ENCODE results near the gene DDX6.
"Not testable (repeated sequence)": the region's sequence is repeated elsewhere in the genome, so short reads cannot be mapped to it uniquely, and the experiment has no call there.

DDX6 gene

DNA sequence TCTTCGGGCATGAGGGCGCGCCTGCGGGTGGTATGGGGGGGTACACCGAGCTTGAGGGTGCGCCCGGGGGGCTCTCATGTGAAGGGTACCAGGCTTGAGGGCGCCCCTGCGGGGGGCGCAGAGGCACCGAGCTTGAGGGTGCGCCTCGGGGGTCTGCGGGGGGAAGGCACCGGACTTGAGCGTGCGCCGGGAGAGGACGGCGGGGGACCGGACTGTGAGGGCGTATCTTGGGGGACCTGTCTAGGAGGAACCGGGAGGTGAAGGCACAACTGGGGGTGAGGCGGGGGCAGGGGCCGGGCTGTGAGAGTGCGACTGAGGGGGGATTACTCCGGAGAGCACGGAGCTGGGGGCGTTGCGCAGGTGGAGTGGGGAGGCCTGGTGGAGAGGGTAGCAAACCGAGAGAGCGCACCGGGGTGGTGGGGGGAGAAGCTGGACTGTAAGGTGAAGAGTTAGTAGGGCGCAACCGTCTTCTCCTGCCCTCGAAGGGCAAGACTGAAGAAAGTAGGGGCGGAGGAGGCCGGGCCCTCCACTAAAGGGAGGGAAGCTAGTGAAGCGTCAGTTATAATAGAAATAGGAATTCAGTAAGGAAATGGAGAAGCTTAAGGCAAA, 1.1 kb upstream of the DDX6 start:
- peak; percentile 18 for DNase-seq

DNA sequence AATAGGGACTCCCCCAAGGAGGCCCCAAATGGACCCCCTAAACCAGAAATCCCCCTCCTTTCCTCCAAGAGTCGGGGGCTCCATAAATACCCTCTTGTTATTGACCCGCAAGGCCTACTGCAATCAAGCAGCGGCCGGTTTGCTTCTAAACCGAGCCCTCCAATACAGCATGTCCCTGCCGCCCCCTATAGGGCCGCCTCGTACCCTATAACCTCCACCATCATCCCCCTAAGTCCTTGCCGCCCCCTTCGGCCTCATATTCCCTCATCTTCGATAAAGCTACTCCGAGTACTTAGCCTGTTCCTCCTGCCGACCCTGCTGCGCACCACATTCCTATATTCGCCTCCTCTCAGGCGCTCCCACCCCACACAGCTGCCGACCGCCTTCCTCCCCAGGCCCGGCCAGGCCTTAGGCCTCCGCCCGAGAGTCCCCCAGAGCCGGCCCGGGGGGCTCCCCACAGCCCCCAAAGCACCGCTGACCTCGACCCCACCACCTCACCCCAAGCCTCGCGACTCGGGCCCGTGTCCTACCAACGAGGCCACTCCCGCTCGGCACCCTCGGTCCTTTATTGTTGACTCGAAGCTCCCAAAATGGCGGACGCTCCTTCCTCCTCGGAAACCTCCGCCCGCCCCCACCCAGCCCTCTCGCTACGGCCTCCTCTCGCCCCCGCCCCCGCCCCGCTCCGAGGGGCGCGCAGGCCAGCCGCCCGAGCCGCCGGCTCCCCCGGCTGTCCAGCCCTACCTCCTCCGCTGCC, 430 bp downstream of the DDX6 start:
- peak; percentile 66 for DNase-seq

DNA sequence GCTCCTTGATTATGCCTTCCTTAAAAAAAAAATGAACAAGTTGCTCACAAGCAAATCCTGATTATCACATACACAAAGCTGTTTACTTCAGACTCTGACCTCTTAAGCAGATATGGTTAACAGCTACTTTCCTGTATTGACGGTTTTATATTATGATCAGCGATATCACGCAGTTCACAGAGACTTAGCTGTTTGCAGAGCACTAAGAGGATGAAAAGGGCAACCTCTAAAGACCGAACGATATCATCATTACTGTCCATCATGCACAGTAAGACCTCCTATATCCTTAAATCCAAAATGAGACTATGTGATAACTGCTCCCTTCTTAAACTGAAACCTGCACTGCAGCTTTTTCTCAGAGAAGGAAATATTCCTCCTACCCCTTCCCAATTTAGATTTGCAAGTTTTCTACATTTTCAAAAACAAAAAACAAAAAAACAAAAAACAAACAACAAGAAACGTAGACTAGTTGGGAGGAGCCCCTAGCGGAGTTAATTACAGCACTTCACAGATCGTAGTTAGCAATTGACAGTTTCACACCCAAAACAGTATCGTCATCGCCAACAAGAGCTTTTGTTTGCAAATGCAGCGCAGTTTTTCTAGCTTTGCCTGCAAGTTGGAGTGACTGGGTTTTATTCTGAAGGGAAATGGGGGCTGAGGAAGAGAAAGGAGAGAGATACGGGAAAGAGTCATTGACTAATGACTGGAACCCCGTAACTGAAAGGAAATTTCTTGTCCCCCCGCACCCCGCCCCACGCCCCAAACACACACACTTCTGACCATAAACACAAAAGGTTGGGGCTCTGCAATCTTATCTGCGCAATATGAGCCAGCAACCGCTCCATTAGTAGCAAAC, 1.2 kb downstream of the DDX6 start:
- DNase-seq: peak; percentile 11

DNA sequence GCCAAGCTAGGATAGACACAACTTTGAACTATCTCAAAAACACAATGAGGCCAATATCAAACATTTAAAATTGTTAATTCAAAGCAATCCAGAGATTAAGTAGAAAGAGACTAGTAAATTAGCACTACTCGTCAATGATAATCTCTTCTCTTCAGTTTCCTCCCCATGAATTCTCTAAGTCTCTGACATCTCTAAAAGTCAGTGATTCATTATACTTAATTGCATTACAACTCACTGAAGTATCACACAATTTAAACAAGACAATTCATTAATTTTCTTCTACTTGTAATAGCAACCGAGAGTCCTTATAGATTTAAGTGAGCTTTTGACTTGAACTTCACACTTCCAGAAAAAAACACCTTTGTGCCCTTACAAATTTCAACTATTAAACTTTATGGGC, 4.3 kb downstream of the DDX6 start:
- DNase-seq: no peak

DNA sequence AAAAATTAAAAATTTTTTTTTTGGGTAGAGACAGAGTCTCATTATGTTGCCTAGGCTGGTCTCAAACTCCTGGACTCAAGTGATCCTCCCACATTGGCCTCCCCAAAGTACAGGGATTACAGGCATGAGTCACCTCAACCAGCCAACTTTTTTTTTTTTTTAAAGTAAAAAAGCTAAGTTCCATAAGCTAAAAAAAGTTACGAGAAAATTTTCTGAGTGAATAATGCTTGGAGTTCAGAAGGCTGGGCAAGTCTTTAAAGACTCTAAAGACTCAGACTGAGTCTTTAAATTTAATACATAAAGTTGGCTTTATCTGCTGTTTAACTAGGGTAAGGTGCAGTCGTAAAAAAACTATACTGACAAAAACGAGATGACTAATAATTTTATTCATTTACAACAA, 5.6 kb downstream of the DDX6 start:
- peak; percentile 58 for DNase-seq

DNA sequence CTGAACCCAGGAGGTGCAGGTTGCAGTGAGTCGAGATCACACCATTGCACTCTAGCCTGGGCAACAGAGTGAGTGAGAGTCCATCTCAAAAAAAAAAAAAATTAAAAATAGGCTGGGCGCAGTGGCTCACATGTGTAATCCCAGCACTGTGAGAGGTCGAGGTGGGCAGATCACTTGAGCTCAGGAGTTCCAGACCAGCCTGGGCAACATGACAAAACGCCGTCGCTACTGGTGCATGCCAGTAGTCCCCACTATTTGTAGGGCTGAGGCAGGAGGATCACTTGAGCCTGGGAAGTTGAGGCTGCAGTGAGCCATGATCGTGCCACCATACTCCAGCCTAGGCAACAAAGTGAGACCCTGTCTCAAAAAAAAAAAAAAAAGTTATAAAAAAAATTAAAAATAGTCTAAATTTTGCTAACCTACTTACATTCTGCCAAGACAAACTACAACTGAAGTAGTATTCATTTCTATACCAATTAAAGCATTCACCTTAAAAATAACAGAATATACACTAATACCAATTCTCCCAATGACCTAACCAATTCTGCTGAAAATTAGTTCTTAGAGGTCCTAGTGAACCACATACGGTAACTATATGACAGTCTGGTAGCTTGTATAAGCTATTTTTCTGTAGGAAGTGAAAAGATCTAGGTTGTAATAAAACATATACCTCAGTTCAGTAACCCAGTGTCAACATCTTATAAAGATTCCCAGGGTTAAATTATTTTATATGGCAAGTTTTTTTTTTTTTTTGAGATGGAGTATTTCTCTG, 7.1 kb downstream of the DDX6 start:
- DNase-seq: no peak

DNA sequence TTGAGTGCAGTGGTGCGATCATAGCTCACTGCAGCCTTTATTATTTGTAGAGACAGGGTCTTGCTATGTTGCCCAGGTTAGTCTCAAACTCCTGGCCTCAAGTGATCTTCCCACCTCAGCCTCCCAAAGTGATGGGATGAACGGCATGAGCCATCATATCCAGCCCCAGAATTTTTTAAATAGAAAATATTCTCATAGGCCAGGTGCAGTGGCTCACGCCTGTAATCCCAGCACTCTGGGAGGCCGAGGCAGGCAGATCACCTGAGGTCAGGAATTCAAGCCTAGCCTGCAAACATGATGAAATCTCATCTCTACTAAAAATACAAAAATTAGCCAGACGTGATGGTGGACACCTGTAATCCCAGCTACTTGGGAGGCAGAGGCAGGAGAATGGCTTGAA, 7.6 kb downstream of the DDX6 start:
- DNase-seq: not testable (repeated sequence)

DNA sequence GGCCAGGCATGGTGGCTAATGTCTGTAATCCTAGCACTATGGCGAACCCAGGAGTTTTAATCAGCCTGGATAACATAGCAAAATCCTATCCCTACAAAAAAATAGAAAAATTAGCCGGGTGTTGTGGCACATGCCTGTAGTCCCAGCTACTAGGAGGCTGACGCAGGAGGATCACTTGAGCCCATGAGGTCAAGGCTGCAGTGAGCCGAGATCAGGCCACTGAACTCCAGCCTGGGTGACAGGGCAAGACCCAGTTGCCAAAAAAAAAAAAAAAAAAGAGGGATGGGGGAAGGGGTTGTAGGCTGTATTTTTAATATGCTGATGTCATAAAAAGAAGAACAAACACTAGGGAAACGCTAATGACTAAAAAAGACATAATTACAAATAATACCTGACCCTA, 12.1 kb downstream of the DDX6 start:
- no peak for DNase-seq

DNA sequence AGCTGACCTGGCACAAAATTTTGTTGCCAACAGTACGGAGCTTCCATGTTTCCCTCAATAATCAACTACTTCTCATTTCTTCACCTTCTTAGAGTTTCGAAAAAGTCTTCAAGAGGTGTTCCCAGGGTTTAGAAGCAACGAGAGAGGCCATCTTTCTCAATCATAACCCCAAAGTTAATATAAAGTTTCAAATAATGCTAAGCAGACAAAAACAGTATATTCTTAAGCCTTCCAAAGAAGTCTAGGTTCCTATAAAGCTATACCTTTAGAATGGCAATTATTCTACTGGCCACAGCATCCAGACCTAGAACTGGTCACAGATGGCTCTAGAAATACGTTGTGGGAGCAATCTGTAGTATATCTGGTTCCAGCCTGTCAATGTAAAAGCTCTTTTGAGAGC, 16.9 kb downstream of the DDX6 start:
- DNase-seq: no peak

DNA sequence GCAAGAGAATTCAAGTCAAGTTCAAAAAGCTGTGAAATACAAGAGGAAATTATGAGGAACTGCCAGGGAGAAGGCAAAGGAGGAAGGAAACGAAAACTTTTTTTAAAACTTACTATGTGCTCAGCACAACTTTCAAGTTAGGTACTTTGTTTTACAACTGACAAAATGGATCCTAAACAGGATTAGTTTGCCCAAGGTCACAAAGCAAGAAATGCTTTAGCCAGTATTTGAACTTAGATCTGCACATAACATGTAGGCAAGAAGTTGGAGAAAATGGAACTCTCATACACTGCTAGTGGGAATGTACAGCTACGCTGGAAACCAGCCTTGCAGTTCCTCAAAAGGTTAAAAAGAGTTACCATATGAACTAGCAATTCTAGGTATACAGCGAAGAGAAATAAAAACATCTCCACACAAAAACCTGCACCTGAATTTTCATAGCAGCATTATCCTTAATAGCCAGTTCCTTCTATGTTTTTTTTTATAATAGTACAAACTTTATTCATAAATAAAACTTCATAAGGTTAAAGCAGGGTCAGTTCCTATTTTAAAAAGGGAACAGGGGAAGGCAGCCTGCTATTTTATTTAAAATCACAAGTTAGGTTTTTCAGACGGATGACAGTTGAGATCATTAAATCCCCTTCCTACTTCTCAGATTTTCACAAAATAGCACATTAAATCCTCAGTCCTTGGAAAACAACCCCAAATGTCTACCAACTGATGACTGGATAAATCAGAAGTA, 19.2 kb downstream of the DDX6 start:
- DNase-seq: no peak

DNA sequence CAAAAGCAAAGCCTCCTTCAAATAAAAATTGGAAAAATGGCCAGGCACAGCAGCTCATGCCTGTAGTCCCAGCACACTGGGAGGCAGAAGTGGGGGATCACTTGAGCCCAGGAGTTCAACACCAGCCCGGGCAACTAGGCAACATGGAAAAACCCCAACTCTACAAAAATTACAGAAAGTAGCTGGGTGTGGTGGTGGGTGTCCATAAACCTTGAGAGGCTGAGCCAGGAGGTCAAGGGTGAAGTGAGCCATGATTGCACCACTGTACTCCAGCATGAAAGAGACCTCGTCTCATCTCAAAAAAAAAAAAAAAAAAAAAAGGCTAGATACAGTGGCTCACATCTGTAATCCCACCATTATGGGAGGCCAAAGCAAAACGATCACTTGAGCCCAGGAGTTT, 22.3 kb downstream of the DDX6 start:
- DNase-seq: no peak

DNA sequence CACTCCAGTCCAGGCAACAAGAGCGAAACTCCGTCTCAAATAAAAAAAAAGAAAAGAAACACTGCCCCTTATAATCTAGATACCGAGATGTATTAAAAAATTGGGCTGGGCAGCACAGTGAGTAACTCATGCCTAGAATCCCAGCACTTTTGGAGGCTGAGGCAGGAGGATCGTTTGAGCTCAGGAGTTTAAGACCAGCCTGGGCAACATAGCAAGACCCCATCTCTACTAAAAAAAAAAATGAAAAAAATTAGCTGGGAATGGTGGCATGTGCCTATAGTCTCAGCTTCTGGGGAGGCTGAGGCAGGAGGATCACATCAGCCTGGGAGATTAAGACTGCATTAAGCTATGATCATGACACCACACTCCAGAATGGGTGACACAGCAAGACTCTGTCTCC, 24.9 kb downstream of the DDX6 start:
- no peak for DNase-seq

DNA sequence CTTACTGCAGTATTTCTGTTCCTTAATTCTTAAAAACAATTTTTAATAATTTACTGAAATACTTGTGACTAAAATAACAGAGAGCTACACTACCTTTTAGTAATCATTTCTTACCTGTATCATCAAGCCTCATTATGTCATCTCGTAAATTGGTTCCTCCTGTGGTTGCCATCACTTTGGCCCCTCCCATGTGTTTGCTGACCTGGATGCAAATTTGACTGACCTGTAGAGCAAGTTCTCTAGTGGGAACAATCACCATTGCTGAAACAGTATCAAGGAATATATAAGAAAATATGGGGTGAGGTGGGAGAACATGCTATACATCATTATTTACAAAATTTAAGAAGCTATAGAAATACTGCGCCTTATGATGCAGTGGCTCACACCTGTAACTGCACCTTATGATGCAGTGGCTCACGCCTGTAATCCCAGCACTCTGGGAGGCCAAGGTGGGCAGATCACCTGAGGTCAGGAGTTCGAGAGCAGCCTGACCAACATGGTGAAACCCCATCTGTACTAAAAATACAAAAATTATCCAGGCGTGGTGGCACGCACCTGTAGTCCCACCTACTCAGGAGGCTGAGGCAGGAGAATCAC, 25.8 kb downstream of the DDX6 start:
- not testable (repeated sequence) for DNase-seq

DNA sequence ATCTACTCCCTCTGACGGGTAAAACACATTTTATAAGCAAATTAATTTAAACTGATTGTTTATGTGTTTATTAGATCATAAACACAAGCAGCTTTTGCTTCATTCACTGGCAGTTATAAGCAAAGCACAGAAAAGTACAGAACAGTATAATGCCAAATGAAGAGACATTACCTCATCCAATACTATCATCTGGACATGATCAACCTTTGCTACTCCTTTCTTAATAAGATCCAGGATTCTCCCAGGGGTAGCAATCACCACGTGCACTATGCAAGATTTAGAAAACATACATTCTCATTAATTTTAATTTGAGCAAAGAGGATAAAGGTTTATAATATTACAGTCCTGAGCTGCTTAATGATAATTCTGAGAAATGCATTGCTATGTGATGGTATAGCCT, 27.9 kb downstream of the DDX6 start:
- DNase-seq: no peak

DNA sequence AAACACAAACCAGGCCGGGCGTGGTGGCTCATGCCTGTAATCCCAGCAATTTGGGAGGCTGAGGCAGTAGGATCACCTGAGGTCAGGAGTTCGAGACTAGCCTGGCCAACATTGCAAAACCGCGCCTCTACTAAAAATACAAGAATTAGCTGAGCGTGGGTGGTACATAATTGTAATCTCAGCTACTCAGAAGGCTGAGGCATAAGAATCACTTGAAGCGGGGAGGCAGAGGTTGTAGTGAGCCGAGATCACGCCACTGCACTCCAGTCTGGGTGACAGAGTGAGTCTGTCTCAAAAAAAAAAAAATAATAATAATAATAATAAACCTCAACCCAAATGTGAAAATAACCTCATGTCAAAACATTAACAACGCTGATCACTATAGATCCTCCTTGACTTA, 29.0 kb downstream of the DDX6 start:
- not testable (repeated sequence) for DNase-seq

DNA sequence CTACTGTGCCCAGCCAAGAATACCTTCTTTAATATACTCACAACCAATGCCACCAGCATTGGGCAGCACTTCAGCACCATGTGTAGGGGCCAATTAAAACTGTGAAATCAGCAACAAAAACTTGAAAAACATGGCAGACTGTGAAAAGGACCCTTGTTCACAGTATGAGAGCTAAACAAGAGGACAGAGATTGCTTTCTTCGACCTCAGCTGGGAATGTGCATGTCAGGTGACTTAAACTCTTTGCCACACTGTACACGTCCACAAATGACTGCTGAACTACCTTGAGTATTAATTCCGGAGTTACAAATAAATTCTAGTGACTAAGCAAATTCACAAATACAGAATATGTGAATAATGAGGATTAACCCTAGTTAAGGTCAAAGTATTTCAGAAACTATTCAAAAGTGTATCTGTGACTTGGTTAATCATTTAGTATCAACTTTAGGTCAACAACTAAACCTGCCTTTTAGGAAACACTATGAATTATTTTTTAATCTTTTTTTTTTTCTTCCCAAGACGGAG, 33.0 kb downstream of the DDX6 start:
- no peak for DNase-seq

DNA sequence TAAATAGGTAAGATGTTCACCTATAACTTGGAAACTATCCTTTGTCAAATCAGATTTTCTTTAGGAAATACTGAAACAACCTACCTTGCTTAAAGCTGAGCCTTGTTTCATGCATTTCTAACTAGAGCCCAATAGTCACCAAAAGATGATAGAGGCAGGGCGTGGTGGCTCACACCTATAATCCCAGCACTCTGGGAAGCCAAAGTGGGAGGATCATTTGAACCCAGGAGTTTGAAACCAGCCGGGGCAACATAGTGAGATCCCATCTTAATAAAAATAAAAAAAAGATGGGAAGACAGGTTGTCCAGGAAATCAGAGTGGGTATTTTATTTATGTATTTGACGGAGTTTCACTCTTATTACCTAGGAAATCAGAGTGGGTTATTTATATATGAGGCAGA, 38.3 kb downstream of the DDX6 start:
- no peak for DNase-seq

DNA sequence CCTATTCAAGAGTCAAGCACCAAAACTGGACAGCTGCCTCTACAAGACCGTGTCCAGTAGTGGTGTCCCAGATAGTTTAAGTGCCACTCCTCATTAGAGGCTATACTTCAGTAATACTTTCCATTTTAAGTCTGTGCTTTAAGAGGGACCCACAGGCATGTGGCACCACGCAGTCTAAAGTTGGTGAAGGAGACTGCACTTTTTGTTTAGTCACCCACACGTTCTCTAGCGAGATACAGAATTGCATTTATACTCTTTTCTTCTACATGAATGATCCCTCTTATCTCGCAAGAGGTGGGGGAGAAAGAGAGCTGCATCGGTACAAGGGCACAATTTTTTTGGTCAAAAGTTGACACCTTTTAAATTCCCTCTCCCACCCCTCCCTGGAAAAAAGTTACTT, 41.5 kb downstream of the DDX6 start:
- no peak for DNase-seq

DNA sequence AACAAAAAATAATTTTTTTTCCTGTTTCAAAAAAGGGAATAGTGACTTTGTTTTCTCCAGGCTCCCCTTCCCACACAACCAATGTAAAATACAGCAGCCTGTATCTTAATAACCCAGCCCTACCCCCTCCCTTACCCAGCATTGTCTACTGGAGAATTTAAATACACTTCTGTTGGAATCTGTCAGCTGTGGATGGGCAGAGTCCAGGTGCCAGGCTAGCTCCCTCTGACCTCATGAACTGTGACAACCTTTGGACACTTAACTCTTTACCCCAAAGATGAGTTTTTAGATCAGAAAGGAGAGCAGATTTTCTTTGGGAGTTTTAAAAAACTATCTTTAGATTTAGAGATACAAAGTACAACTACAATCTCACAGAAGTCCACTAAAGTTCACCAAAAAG, 42.9 kb downstream of the DDX6 start:
- no peak for DNase-seq

DNA sequence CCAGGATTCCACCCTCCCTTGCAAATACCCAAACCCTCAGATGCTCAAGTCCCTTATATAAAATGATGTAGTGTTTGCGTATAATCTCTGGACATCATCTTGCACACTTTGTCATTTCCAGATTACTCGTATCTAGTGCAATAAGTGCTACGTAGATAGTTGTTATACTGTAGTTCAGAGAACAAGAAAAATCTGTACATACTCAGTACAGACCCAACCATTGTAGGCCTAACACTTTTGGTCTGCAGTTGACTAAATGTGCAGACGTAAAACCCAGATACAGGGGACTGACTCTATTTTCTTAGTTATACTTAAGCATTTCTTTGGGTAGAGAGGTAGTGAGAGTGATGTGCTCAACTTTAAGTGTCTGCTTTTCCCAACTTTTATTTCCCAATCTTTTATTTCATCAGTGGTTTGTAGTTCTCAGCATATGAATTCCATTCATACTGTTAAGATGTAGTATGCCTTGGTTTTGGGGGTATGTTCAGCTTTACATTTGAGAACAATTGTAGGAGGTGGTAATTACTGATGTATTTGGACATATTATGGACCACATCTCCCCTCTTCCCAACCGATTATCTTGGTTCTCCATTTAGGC, 43.9 kb downstream of the DDX6 start:
- DNase-seq: no peak

DNA sequence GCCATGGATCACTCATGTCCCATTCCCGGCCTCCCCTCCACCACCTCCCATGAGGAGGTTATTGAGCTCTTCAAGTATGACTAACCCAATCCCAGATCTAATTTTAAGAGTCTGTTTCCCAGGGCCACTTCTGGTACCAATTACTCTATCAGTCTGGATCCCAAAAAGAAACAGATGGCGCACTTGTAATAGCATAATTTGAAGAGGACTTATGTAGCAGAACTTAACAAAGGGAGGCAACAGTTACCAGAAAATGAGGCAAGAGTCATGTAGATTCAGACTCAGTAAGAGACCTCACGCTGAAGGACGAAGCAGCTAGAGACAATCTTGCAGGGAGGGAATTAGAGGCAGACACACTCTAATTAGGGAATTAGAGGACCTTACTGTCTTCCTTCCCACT, 46.9 kb downstream of the DDX6 start:
- peak; percentile 15 for DNase-seq
